Glomerular endothelial cell (primary cell): ENCODE data around the gene ACADS. TPM values are rescaled to one million over a fixed set of nuclear protein-coding genes. Genes with fewer than 3 reads are reported as not detected.

Experiments
- DNase-seq: peaks from one replicate; pipeline ENCODE4 v3.0.0-alpha.2; 2011; ENCODE audit warnings: low read depth, low spot score; ENCODE audit errors: extremely low read depth
- total RNA-seq: library from RNA; depleted of rRNA; stranded (reverse); fragments of >200 nt; gene quantifications from 2 replicates; pipeline ENCODE4 v1.2.3, GENCODE V29; 2015

Gene ACADS, protein sequence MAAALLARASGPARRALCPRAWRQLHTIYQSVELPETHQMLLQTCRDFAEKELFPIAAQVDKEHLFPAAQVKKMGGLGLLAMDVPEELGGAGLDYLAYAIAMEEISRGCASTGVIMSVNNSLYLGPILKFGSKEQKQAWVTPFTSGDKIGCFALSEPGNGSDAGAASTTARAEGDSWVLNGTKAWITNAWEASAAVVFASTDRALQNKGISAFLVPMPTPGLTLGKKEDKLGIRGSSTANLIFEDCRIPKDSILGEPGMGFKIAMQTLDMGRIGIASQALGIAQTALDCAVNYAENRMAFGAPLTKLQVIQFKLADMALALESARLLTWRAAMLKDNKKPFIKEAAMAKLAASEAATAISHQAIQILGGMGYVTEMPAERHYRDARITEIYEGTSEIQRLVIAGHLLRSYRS
- 10.8 and 18.4 TPM in 2 replicates for total RNA-seq

DNA sequence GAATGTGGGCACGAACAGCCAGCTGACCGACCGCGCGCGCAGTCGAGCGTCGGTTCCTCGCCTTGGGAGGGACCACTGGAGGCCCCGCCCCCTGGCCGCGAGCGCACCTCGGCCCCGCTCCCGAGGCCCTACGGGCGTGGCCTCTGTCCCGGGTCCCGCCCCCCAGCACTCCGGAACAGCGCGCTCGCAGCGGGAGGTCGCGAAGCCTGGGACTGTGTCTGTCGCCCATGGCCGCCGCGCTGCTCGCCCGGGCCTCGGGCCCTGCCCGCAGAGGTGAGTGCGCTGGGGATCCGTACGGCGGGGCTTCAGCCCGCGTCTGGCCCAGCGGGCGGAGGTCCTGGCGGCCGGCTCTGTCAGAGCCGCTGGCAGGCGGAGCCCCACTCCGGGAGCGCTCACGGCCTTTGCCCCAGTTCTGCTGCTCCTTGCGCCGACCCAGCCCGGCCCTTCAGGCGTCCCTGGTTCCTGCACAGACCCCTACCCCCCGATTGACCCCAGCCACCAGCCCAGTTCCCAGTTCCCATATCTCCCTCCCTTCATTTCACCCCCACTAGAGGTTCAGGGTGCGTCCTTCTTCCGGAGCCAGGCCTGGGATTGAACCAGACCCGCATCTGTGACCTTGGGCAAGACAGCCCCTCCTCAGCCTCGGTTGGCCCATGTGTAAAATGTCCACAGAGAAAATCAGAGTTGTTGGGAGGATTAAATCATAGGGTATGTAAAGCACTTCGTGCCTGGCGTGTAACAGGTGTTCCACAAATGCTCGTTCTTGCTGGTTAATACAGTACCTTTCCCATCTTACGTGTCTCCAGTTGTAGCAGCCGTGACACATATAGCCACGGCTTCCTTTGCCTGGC is at the start of gene ACADS:
Gene ACADS, plus strand, starts transcription at position 168 of the 851 bp plus-strand sequence. Its CDS starts 60 bp downstream, at position 228.
- no peak for DNase-seq

DNA sequence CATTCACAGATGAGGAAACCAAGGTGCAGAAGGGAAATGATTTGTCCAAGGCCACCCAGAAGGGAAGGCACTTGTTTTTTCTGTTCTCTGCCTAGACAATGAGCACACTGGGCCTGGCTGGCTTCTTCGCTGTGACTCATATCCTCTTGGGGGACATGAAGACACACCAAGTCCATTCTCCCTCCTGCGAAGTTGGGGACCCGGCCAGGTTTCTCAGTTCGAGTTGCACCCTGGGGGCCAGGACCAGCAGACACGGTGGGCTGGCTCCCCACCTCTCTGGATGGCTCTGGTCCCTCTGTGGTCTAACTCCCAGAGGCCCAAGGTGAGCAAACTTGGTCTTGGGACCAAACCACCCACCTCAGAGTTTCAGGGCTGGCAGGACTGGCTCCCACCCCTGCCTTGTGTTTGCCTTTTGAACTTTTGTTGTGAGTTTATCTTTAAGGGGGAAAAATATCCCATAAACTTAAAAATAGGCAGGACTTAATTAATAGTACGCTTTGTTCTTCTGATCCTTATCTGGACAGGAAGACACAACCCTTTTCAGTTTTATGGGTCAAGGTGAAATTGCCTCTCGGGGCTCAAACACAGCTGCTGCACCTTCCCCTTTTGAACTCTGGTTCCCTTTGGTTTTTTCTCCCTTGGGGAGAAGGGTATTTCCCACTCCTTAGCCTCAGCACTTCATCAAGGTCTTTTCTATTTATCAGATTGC is 47.7 kb upstream of the ACADS start:
- no peak for DNase-seq

DNA sequence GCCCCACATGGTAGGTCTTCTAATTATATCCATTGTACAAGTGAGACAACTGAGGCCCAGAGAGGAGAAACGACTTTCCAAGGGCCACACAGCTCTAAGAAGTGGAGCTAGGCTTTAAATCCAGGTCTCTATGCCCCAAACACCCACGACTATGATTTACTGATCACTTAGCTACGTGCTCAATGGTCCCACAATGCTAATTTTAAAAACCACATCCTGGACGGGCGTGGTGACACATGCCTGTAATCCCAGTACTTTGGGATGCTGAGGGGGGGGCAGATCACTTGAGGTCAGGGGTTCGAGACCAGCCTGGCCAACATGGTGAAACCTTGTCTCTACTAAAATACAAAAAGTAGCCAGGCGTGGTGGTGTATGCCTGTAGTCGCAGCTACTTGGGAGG is 47.1 kb upstream of the ACADS start:
- DNase-seq: no peak

DNA sequence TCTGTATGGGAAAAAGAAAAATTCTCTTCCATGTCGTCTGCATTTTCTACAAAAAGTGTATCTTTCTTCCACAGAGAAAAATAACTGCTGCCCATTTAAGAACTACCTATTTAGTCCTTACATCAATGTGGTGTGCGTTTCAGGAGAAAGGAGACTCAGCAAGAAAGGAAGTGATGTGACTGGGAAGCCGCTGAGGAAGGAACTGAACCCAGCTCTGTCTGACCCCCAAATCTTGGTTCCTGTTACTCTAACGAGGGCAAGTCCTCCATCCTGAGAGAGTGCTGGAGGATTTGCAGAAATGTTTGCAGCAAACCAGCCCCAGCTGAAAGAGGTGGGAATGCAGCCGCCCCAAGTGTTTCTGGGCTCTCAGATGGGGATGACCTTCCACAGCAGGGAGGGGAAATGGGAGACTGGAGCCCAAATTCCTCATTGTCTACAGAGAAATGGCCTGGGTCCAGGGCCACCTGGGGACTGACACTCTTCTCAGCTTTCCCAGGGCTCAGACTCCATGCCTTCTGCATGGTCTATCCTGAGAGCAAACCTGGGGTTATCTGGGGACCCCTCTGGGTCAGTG is 45.4 kb upstream of the ACADS start:
- DNase-seq: no peak

DNA sequence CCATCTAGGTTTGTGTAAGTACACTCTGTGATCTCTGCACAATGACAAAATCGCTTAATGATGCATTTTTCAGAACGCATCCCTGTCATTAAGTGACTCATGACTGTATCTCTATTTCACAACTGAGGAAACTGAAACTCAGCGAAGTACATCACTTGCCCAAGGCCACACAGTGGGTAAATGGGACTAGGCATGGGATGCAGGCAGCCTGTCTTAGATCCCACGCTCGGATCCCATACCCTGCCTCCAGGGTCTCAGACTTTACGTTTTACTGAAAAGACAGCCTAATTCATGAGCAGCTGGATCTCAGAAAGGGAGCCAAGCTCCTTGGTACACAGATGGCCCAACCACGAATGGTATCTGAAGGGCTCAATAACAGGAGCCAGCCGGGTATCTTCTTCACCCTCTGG is 41.1 kb upstream of the ACADS start:
- no peak for DNase-seq

DNA sequence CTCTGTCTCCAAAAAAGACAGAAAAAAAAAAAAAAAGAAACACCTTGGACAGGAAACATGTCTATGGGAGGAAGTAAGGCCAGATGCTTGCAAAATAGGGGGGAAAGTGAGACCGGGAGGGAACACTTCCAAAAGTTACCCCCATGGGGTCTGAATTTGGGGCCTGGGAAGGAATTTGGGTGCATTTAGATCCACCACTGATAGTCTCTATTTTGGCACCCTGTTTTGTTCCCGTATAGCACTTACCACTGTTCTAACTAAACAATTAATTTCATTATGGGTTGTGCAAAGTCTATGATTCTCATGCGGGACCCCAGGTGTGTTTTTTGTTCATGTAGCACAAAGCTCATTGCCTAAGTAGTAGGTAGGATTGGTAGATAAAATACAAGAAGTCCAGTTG is 40.1 kb upstream of the ACADS start:
- no peak for DNase-seq

DNA sequence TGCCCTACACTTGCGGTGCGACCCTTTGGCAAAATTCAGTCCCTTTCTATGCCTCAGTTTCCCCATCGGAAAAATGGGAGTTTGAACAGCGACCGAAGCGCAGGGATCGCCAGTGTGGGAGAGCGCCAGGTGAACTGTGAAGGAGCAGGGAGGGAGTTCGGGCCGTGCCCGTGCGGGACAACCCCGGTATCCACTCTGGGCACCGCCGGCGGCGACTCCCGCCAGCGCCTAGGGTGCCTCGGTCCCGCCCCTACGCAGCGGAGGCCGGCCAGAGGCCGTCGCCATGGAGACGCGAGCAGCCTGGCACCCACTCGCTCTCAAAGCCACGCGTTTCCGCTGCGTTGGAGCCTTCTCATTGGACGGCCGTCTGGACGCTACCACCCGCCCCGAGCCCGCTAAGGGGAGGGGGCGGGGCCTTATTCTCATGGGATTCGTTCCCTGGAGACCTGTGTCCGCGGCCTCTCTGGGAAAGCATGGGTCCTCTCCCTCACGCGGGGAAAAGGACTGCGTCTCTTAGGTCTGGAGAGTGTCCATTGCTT is 39.4 kb upstream of the ACADS start:
- DNase-seq: peak; percentile 77

DNA sequence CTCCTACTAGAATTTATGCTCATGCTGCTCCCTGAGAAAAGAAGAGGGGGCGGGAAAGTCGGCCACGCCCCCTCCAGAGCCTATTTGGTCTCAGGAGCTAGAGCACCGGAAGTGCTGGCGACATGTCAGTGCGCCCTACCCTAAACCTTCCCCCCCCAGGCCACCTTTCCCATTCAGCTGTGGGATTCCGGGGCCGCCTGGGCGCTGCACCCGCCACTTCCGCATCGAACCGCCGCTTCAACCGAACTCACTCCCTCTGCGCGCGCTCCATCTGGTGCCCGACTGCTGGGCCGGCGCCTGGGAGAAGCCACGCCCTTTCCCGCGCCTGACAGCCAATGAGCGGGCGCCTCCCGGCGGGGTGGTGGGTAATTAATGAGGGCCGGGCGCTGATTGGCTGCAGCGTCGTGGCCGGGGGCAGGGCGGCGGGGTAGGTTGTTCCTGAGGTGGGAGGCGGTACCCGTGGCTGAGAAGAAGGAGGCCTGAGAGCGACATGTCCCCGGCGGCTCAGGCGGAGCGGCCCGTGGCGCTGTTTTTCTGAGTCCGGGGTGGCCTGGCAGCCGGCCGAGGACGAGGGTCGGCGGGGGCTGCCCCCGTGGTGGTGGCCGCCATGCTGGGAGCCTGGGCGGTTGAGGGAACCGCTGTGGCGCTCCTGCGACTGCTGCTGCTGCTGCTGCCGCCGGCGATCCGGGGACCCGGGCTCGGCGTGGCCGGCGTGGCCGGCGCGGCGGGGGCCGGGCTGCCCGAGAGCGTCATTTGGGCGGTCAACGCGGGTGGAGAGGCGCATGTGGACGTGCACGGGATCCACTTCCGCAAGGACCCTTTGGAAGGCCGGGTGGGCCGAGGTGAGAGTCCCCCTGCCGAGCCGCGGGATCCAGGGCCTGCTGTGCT is 38.7 kb upstream of the ACADS start, which contains the start of gene MLEC:
Gene MLEC, plus strand, starts transcription at position 460 of the 888 bp plus-strand sequence. Its CDS starts 148 bp downstream, at position 608.
- DNase-seq: peak; percentile 50

DNA sequence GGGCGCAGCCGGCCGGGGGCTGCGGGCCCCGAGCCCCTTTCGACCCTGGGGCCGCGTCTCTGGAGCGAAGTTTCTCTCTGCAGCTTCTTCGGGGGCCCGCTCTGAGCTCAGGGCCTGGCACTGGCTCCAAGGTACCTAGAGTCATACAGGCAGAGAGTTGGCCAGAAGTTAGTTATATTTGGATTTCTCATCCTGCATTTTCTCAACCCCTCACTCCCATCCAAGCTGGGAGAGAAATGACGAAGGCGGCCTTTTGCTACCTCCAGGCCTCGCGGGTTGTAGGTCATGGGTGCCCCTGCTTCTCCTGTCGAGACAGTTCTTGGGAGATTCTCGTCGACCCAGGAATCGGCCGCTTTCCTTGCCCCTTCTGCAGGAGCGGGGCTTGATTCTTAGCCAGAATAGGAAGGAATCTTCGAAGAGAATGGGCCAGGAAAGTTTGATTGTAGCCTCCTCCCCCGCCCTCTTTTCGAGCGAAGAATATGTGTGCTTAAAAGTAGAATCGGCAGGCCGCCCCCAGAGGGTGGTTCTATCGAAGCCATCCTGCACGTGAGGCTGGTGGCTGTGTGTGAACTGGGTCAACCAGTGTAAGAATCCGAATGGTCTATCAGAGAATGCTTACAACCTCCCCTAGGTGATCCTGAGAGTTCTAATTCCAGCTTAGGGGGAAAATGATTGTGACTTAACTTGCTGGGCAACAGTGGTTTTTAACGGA is 37.9 kb upstream of the ACADS start:
- DNase-seq: no peak

DNA sequence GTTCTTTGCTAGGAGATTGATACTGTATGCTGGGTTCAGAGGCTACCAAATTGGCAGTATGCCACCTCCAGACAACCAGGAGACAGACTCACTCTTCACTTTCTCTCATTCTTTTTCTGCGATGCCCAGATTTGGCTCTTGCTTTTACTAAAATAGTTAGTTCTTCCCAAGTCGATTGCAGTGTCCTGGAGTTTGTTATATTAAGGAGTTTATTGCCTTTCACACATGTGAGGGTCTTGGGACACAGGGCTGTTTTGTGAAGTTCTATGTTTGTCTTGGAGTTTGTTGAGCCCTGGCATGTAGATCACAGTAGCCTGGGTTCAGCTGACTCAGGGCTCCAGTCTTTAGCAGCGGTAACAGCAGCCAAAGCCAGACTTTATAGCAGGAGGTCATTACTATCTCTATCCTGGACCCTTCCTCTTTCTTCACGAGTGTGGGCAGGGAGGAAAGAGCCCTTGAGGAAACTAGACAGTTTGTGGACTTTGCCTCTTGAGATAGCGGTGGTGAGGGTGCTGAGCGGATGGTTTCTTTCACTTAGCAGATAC is 37.0 kb upstream of the ACADS start:
- no peak for DNase-seq

DNA sequence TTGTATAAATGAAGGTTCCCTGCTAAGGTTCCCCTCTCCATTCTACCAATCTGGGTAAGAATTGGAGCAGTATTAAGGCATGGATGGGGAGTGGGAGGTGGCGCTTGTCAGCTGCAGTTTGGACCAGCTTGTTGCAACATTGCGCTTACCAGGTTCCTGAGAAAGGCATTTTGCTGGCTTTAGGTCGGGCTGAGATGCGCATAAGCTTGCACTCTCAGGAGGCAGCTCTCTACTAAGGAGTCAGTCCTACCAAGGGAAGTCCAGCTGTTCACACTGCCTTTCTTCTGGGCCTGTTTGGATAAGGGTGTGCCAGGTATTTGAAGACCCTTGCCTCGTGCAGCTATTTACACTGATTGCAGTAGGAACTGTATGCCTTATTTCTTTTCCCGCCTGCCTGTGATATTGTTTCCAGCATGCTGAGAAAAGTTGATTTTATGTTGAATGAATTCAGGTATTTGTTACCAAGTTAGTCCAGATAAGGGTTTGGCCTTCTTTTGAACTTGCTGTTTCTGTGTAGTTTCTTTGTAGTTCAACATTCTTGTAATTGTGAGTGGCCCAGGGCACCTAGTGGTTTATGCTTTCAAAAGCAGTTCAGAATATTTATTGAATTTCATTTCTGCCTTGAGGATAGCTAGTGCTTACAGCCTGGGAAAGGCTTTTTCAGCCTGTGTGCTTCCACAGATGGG is 36.1 kb upstream of the ACADS start:
- DNase-seq: no peak

DNA sequence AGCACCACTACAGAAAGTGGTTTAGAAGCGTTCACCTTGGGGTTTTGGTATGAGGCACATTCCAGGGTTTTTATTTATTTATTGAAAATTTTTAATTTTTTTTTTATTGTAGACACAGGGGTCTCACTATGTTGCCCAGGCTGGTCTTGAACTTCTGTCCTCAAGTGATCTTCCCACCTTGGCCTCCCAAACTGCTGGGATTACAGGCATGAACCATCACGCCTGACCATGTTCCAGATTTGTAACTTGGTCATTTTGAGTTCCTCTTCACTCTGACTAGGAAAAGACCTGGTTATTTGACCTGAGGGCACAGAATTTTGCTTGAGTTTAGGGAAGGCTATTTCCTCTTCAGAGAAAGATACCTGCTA is 35.6 kb upstream of the ACADS start:
- no peak for DNase-seq

DNA sequence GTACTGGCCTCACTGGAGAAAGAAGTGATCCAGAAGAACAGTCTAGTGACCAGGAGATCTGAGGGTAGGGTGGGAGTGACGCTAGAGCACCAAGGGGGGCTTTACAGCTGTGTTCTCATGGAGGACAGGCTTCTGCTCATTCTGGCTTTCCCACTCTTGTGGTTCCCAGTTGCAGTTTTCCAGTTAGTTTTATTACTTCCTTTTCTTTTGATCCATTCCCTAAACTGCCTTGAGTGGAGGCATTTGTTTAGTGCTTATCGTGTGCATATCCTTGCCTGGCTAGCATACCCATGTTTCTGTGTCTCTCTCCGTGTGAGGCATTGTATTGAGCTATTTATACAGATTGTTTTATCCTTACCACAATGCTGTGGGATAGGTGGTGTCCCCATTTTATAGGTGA is 34.6 kb upstream of the ACADS start:
- DNase-seq: no peak

DNA sequence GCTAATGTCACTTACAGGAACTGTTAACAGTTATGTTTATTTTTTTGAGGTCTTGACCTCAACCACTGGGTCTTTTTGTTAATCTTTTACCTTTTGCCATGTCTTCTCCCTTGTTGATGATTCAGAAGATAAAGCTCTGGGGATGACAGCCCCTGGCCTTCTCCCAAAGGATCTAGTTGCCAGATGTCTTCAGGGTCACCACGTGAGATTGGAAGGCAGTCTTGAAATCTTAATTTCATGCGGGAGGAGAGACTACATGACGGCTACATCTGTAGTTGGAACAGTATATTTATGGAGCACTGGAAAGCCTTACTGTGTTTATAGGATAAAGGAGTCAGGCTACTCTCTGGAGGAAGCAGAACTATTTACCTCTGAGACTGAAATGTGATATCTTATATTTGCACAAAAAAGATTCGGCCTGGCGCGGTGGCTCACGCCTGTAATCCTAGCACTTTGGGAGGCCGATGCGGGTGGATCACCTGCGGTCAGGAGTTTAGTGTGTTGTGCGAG is 33.0 kb upstream of the ACADS start:
- DNase-seq: no peak

DNA sequence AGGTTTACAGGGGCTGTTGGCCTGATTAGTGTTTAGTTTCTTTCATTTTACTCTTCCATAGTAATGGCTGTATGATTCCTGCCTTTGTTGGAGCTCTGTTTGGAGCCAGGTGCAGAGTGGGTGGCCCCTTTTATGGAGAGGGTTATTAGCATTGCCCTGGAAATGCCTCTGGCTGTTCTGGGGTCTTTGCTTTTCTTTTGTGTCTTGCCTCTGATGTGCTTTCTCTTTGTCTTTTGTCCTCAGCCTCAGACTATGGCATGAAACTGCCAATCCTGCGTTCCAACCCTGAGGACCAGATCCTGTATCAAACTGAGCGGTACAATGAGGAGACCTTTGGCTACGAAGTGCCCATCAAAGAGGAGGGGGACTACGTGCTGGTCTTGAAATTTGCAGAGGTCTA is 31.8 kb upstream of the ACADS start:
- DNase-seq: no peak

DNA sequence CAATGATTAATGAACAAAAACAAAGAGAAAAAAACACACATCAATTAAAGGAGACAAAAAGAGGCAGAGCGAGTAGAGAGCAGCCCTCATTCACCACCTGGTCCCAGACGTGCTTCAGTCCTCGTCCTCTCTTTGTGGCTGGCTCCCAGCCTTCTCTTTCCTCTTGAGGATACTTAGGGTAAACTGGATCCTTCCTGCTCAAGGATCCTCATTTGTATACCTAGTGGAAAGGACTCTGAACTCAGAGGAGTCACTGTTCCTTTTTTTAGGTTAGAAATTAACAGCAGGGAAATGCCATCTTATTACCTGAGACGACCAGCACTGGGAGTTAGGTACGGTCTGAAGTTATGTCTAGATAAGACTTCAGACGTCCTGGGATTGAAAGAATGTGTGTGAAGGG is 29.0 kb upstream of the ACADS start:
- no peak for DNase-seq

DNA sequence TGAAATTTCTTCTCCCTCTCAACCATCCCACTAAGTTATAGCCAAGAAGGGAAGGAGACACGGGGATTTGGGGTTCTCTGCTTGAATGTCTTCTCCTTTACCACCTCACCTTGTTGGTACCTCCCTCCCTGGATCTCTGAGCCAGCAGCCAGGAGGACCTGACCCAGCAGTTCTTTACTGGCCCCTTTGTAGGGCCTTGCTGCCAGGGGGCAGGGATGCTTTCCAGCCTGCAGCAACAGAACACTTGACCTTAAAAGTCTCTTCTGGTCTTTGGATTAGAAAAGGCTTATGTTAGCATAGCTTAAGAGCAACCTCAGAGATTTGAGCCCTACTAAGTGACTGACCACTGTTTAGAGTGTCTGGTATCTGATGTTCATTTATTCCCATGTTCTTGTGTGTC is 28.3 kb upstream of the ACADS start:
- no peak for DNase-seq

DNA sequence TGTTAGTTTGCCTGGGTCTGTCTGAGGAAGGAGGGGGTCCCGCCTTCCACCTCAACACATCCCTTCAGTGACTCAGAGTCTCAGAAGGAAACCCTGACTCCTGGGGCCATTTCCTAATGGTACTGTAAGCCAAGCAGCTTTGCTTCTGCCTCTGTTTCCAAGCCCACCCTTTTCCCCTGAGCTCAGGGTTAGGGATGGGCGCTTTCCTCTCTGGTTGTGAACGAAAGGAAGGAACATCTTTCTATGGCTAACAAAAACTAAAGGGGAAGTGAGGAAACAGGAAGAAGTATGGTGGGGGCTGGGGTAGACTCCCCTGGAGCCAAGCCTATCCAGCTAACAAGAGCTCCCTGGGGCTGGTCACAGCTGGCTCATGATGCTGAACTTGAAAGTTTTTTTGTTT is 27.0 kb upstream of the ACADS start:
- no peak for DNase-seq
